ENCODE measurements around the gene TRIP13. TPM values are rescaled to one million over a fixed set of nuclear protein-coding genes. Genes with fewer than 3 reads are reported as not detected.
A peak's percentile ranks its signal among the peaks of the same experiment; 100 is the strongest.

The TRIP13 gene
- total RNA-seq, 2 experiments from 2014 or later = 26.6 to 28.8 TPM

DNA sequence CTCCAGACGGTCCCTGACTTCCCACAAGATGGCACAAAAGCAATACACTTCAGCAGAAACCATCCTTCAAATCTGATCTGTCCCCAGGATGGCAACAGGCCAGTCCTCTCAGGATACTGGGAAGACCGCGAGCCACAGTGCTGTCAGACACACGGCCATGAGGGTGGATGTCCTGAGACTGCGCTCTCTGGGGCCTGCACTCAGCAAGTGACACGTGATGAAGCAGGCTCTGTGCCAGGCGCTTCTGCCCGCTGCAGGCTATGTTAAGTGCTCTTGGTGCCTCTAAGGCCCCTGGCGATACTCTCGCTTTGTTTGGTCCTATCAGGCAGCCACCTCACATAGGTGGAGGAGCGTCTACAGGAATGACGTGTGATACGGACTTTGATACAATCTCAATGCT is 7.2 kb upstream of the TRIP13 start:
- Mint-ChIP-seq H3K4me3 (no peak overlapping the region), H3K36me3 (ENCODE audit: low read depth) (peaks cover 100% of the 10 kb centered on the region), H3K27ac (no peak overlapping the region), H3K9me3 (peaks cover 11% of the 10 kb centered on the region), H3K27me3 (no peaks in the 10 kb centered on the region), H3K4me1 (peaks cover 37% of the 10 kb centered on the region)
- no peak for DNase-seq
- ChIA-PET POLR2A (no interaction called here), CTCF (no interaction called here)

- CTCF ChIA-PET = no interaction called here
These were observed 6.6 kb upstream of the TRIP13 start for GRCh38 chr5:886036-886435.

DNA sequence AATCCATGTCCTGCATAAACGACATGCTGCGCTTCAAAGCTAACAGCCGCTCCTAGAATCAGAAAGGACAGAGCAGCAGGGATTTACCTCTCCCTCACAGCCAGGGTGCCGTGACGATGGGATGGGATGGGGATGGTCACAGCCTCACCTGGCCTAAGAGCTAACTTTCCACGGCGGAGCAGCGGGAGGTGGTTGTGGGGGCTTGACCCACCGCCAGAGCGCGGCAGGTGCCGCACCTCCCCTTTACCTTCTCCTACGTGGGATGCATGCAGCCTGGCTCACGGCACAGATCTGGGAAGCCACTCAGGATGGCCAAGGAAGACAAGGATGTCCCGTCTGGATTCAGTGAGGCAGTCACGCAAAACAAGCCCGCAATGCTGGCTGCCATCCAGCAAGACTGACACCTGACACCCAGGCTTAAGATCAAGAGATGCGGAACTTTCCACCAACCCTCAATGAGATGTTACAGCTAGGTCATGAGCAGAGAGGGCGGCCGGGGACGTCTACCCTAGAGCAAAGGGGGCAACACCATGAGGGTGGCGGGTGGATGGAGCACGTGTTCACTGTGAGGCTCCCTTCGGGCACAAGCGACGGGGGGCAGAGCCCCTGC is 5.9 kb upstream of the TRIP13 start:
- DNase-seq = no peak
- Mint-ChIP-seq H3K27ac (no peak overlapping the region), H3K36me3 (ENCODE audit: low read depth) (peaks cover 97% of the 10 kb centered on the region), H3K27me3 (no peaks in the 10 kb centered on the region), H3K9me3 (peaks cover 11% of the 10 kb centered on the region), H3K4me3 (no peak overlapping the region), H3K4me1 (peaks cover 43% of the 10 kb centered on the region)
- ChIA-PET CTCF (no interaction called here), POLR2A (no interaction called here)

More at GRCh38 chr5:886036-886435, 6.6 kb upstream of the TRIP13 start:
- Mint-ChIP-seq H3K36me3 (ENCODE audit: low read depth) (peaks cover 100% of the 10 kb centered on the region), H3K4me1 (peaks cover 42% of the 10 kb centered on the region), H3K4me3 (no peak overlapping the region), H3K27me3 (no peaks in the 10 kb centered on the region), H3K27ac (no peak overlapping the region), H3K9me3 (peaks cover 11% of the 10 kb centered on the region)
- POLR2A ChIA-PET = no interaction called here
- DNase-seq = no peak

DNA sequence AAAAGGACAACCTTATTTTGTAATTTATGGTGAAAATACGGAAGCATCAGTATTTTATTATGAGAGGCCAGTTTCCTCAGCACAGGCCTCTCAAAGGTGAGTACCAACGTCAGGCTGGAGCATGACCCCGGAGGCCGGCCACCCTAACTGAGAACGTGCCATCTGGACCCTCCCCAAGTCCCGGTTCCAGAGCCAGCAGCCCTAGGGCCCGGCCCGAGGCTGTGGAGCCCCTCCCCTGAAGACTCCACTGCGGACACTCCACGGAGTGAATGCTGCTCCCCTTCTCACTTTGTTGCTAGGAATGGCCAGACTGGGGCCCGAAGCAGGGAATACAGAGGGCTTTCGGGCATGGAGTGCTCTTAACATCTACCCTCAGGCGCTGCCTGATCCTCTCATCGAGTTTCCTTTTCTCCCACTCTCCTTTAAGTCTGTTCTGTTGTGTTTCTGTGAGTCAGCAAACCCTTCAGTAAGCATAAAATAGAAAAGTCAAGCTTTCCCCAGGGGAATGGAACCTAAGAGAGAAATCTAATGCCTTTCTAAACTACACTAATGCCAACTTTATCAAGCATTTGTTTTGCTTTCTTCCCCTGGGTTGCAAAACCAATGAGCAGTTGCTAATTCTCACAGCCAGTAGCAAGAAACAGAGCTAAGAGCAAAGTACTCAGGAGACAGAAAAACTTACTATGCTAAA is 4.6 kb upstream of the TRIP13 start:
- no peak for DNase-seq
- H3K4me3 Mint-ChIP-seq = no peak overlapping the region
- H3K27me3 Mint-ChIP-seq = no peaks in the 10 kb centered on the region
- ChIA-PET POLR2A (no interaction called here), CTCF (no interaction called here)
- peaks cover 2% of the 10 kb centered on the region for H3K9me3 Mint-ChIP-seq
- H3K36me3 Mint-ChIP-seq (ENCODE audit: low read depth) = peaks cover 87% of the 10 kb centered on the region
- H3K27ac Mint-ChIP-seq = peak overlapping the region; percentile 14
- H3K4me1 Mint-ChIP-seq = peaks cover 33% of the 10 kb centered on the region

DNA sequence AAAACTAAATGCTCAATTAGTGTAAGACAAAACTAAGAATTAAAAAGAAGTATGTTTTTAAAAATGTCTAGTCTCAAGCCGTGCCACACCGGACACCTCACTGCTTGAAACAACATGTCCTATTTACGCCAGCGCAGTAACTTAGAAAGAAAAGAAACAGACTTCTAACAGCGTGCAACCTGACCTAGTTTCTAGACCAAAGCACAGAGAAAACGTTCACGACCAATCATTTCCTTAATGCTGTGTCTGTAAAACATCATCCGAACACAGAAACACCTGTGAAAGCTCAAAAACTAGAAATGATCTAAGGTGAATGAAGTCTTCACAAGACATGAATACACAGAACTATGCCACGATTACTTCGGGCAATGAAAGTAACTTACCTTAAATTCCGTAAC is 4.0 kb upstream of the TRIP13 start:
- Mint-ChIP-seq H3K9me3 (no peaks in the 10 kb centered on the region), H3K36me3 (ENCODE audit: low read depth) (peaks cover 82% of the 10 kb centered on the region), H3K4me1 (peaks cover 37% of the 10 kb centered on the region), H3K4me3 (no peak overlapping the region), H3K27me3 (no peaks in the 10 kb centered on the region), H3K27ac (peak overlapping the region; percentile 14)
- DNase-seq = no peak
- ChIA-PET POLR2A (no interaction called here), CTCF (no interaction called here)

- no peak overlapping the region for H3K27ac Mint-ChIP-seq
- peaks cover 79% of the 10 kb centered on the region for H3K36me3 Mint-ChIP-seq (ENCODE audit: low read depth)
- ChIA-PET POLR2A (no interaction called here), CTCF (interaction anchor here (1.1 kb wide), 1 partner anchor 12 kb away, joined by 3 read pairs; no protein-coding TSS in a partner anchor)
- no peak overlapping the region for H3K4me3 Mint-ChIP-seq
- no peak for DNase-seq
- H3K4me1 Mint-ChIP-seq = peaks cover 42% of the 10 kb centered on the region
- no peaks in the 10 kb centered on the region for H3K27me3 Mint-ChIP-seq
- H3K9me3 Mint-ChIP-seq = no peaks in the 10 kb centered on the region
These were observed 3.5 kb upstream of the TRIP13 start for GRCh38 chr5:889075-889710.

DNA sequence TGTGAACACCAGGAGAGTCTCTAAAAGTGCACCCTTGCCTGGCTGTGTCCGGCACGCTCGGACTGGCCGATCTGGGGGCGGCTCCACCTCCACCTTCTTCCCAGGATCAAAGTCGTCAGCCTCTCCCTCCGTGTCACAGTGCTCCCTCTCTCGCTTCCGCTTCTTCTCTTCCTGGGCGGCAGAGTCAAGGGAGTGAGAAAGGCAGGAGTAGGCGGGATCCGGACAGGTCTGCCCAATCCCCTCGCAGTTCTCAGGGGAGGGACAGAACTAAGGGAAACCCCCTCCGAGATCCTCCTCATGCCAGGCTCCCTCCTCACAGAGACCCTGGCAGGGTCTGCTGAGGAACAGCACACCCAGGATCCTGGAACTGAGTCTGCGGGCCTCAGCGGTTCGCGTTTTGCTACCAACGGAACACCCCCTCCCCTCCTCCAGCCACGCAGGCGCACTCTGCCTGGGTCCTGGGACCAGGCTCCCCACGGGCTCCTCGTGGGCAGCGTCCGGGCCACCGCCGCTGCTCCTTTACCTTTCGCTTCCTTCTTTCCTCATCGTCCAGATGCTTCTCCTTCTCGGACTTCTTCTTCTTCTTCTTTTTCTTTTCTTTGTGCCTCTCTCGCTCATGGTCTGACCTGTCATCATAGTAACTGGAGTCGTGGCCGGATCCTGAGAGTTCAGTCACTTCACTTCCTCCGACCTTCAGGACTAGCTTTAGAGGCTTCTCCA is 1.4 kb upstream of the TRIP13 start:
- H3K9me3 Mint-ChIP-seq = no peaks in the 10 kb centered on the region
- POLR2A ChIA-PET = interaction anchor here (1.5 to 2.7 kb wide), 2 partner anchors 30 to 620 kb away, joined by 5 to 7 read pairs; partner anchors contain the start of gene PDCD6
- H3K4me3 Mint-ChIP-seq = peak overlapping the region; percentile 89
- H3K27me3 Mint-ChIP-seq = no peaks in the 10 kb centered on the region
- peak overlapping the region; percentile 91 for H3K27ac Mint-ChIP-seq
- no peak for DNase-seq
- peaks cover 70% of the 10 kb centered on the region for H3K36me3 Mint-ChIP-seq (ENCODE audit: low read depth)
- CTCF ChIA-PET = interaction anchor here (1.2 to 2.6 kb wide), 2 partner anchors 8 to 11 kb away, joined by 4 to 16 read pairs; no protein-coding TSS in a partner anchor
- H3K4me1 Mint-ChIP-seq = peaks cover 58% of the 10 kb centered on the region

- peak; percentile 28 for DNase-seq
- peaks cover 70% of the 10 kb centered on the region for H3K36me3 Mint-ChIP-seq (ENCODE audit: low read depth)
- H3K4me1 Mint-ChIP-seq = peaks cover 63% of the 10 kb centered on the region
- CTCF ChIA-PET = interaction anchor here (1.2 to 2.6 kb wide), 3 partner anchors 9 to 214 kb away, joined by 3 to 16 read pairs (median 4); no protein-coding TSS in a partner anchor
- peak overlapping the region; percentile 91 for H3K27ac Mint-ChIP-seq
- POLR2A ChIA-PET = interaction anchor here (1.1 to 2.7 kb wide), 7 partner anchors 10 to 632 kb away, joined by 4 to 7 read pairs (median 5); partner anchors contain the start of genes LPCAT1 and PDCD6
- no peaks in the 10 kb centered on the region for H3K9me3 Mint-ChIP-seq
- no peaks in the 10 kb centered on the region for H3K27me3 Mint-ChIP-seq
- H3K4me3 Mint-ChIP-seq = peak overlapping the region; percentile 89
These were observed 769 bp upstream of the TRIP13 start for GRCh38 chr5:891837-892393.

- H3K27ac Mint-ChIP-seq = peak overlapping the region; percentile 68
- H3K9me3 Mint-ChIP-seq = no peaks in the 10 kb centered on the region
- POLR2A ChIA-PET = interaction anchor here (0.6 to 2.7 kb wide), 13 partner anchors 7 to 631 kb away, joined by 3 to 7 read pairs (median 4); partner anchors contain the start of genes LPCAT1 and PDCD6
- CTCF ChIA-PET = interaction anchor here (1.4 to 2.6 kb wide), 2 partner anchors 9 to 212 kb away, joined by 3 to 16 read pairs; no protein-coding TSS in a partner anchor
- H3K36me3 Mint-ChIP-seq (ENCODE audit: low read depth) = peaks cover 58% of the 10 kb centered on the region
- peak overlapping the region; percentile 89 for H3K4me3 Mint-ChIP-seq
- peaks cover 62% of the 10 kb centered on the region for H3K4me1 Mint-ChIP-seq
- H3K27me3 Mint-ChIP-seq = no peaks in the 10 kb centered on the region
- peak; percentile 19 for DNase-seq
These were observed 438 bp downstream of the TRIP13 start for GRCh38 chr5:893137-893506.

DNA sequence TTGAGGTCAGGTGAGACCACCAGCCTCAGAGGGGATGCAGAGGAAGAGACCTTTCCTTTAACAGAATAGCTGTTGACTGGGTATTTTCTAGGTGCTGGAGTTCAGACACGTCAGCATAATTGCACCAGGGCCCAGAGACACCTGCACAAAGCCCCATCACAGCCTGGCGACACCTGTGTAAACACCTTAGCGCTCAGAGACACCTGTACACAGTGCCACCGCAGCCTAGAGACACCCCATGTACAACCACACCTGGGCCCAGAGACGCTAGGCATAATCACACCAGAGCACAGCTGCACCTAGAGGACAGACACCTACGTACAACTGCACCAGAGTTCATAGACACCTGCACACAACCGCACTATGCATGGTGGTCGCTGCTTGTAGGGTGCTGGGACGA is 1.0 kb downstream of the TRIP13 start:
- Mint-ChIP-seq H3K4me1 (peaks cover 57% of the 10 kb centered on the region), H3K36me3 (ENCODE audit: low read depth) (peaks cover 52% of the 10 kb centered on the region), H3K4me3 (peak overlapping the region; percentile 89), H3K27me3 (no peaks in the 10 kb centered on the region), H3K9me3 (no peaks in the 10 kb centered on the region), H3K27ac (peak overlapping the region; percentile 68)
- POLR2A ChIA-PET = interaction anchor here (1.2 to 2.7 kb wide), 5 partner anchors 8 to 630 kb away, joined by 3 to 7 read pairs (median 4); partner anchors contain the start of genes LPCAT1 and PDCD6
- DNase-seq = no peak
- CTCF ChIA-PET = interaction anchor here (2.6 kb wide), 1 partner anchor 8 kb away, joined by 16 read pairs; no protein-coding TSS in a partner anchor

DNA sequence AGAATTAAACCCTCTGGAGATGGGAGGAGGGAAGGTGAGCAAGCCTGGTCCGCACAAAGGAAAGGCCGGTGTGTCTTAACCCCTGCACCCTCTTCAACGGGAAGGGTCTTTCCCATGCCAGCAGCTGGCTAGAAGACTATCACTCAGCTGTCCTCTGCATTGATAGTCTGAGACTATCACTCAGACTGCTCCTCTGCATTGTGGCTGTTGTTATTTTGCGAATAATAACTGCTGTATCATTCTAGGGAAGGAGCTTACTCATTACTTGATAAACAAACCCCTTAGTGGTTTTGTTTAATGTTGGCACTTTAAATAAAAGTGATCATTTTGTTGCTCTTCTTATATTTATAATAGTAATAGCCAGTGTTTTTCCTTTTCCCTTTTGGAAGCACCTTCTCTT is 8.1 kb downstream of the TRIP13 start:
- ChIA-PET CTCF (interaction anchor here (0.8 to 2.9 kb wide), 2 partner anchors 8 to 11 kb away, joined by 3 to 16 read pairs; partner anchors contain the start of genes BRD9 and TRIP13), POLR2A (interaction anchor here (0.7 to 1.2 kb wide), 2 partner anchors 8 kb away, joined by 3 to 4 read pairs; partner anchors contain the start of genes BRD9 and TRIP13)
- Mint-ChIP-seq H3K36me3 (ENCODE audit: low read depth) (peaks cover 31% of the 10 kb centered on the region), H3K4me3 (no peak overlapping the region), H3K4me1 (peaks cover 6% of the 10 kb centered on the region), H3K27ac (no peak overlapping the region), H3K9me3 (no peaks in the 10 kb centered on the region), H3K27me3 (no peaks in the 10 kb centered on the region)
- DNase-seq = no peak
